ENCODE results near the gene MEGF11. TPM values are rescaled to one million over a fixed set of nuclear protein-coding genes. Genes with fewer than 3 reads are reported as not detected.

Gene MEGF11
- total RNA-seq, 1 experiment from 2014 or later, result 0.09 TPM

GRCh38 chr15:65958835-65959234, 294.7 kb downstream of the MEGF11 start:
- Mint-ChIP-seq H3K27ac (ENCODE audit: low read depth, unreplicated experiment) (no peak overlapping the region), H3K4me1 (ENCODE audit: insufficient read depth, unreplicated experiment) (no peaks in the 10 kb centered on the region), H3K36me3 (ENCODE audit: insufficient read depth, unreplicated experiment) (no peaks in the 10 kb centered on the region), H3K27me3 (ENCODE audit: insufficient read depth, unreplicated experiment) (peaks cover 50% of the 10 kb centered on the region), H3K9me3 (ENCODE audit: unreplicated experiment) (no peaks in the 10 kb centered on the region), H3K4me3 (ENCODE audit: unreplicated experiment) (no peak overlapping the region)
- CTCF ChIA-PET, result no interaction called here
- no peak for DNase-seq (ENCODE audit: unreplicated experiment)
- BruUV-seq (replicated peaks), result no TSS peak
- intact Hi-C loops (cut with micrococcal nuclease), result no loop called here
- POLR2A ChIA-PET, result no interaction called here
- TF ChIP-seq, protein P1, sequence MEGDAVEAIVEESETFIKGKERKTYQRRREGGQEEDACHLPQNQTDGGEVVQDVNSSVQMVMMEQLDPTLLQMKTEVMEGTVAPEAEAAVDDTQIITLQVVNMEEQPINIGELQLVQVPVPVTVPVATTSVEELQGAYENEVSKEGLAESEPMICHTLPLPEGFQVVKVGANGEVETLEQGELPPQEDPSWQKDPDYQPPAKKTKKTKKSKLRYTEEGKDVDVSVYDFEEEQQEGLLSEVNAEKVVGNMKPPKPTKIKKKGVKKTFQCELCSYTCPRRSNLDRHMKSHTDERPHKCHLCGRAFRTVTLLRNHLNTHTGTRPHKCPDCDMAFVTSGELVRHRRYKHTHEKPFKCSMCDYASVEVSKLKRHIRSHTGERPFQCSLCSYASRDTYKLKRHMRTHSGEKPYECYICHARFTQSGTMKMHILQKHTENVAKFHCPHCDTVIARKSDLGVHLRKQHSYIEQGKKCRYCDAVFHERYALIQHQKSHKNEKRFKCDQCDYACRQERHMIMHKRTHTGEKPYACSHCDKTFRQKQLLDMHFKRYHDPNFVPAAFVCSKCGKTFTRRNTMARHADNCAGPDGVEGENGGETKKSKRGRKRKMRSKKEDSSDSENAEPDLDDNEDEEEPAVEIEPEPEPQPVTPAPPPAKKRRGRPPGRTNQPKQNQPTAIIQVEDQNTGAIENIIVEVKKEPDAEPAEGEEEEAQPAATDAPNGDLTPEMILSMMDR (IDR thresholded peaks at IDR 0.05; ENCODE audit: unreplicated experiment), result no peak

DNA sequence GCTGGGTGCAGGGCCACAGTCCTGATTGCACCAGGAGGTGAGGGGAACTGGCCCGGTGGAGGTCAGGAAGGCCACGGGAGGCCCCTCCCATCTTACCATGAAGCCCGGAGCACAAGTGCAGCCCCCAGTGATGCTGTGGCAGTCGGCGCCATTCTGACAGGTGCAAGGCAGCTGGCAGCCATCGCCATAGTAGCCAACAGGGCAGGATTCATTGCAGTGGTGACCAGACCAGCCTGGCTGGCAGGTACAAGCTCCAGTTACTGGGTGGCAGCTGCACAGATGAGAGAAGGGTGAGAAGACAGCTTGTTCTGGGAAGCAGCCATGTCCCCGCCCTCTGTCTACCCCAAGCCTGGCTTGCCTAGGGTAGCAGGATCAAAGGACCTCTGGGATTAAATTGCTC, 296.1 kb downstream of the MEGF11 start:
- Mint-ChIP-seq H3K27ac (ENCODE audit: low read depth, unreplicated experiment) (no peak overlapping the region), H3K36me3 (ENCODE audit: insufficient read depth, unreplicated experiment) (no peaks in the 10 kb centered on the region), H3K27me3 (ENCODE audit: insufficient read depth, unreplicated experiment) (peaks cover 36% of the 10 kb centered on the region), H3K4me1 (ENCODE audit: insufficient read depth, unreplicated experiment) (no peaks in the 10 kb centered on the region), H3K4me3 (ENCODE audit: unreplicated experiment) (no peak overlapping the region), H3K9me3 (ENCODE audit: unreplicated experiment) (no peaks in the 10 kb centered on the region)
- no TSS peak for BruUV-seq (replicated peaks)
- TF ChIP-seq, protein P1 (IDR thresholded peaks at IDR 0.05; ENCODE audit: unreplicated experiment), result no peak
- intact Hi-C loops (cut with micrococcal nuclease), result no loop called here
- ChIA-PET POLR2A (no interaction called here), CTCF (interaction anchor here (1.2 kb wide), 1 partner anchor 22 kb away, joined by 5 read pairs; no protein-coding TSS in a partner anchor)
- no peak for DNase-seq (ENCODE audit: unreplicated experiment)

GRCh38 chr15:65956899-65957298, 296.7 kb downstream of the MEGF11 start:
- Mint-ChIP-seq H3K4me1 (ENCODE audit: insufficient read depth, unreplicated experiment) (no peaks in the 10 kb centered on the region), H3K36me3 (ENCODE audit: insufficient read depth, unreplicated experiment) (no peaks in the 10 kb centered on the region), H3K27me3 (ENCODE audit: insufficient read depth, unreplicated experiment) (peaks cover 31% of the 10 kb centered on the region), H3K27ac (ENCODE audit: low read depth, unreplicated experiment) (no peak overlapping the region), H3K4me3 (ENCODE audit: unreplicated experiment) (no peak overlapping the region), H3K9me3 (ENCODE audit: unreplicated experiment) (no peaks in the 10 kb centered on the region)
- intact Hi-C loops (cut with micrococcal nuclease), result no loop called here
- ChIA-PET CTCF (no interaction called here), POLR2A (no interaction called here)
- no peak for DNase-seq (ENCODE audit: unreplicated experiment)
- no TSS peak for BruUV-seq (replicated peaks)
- TF ChIP-seq, protein P1 (IDR thresholded peaks at IDR 0.05; ENCODE audit: unreplicated experiment), result no peak

DNA sequence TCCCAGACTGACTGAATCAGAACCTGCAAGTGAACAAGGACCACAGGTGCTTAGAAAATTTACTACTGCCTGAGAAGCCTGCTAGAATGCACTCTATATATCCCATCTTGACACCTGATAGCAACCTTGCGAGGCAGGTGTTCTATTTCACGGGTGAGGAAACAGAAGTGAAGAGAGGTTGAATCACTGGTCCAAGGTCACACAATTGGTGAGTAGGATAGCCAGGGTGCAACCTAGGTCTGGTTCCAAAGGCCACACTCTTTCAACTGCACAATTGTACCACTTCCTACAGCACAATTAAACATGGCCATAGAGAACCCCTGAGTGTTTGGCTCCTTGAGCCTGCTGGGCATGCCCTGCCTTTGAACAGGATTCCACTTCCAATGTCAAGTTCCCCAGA, 297.2 kb downstream of the MEGF11 start:
- Mint-ChIP-seq H3K27me3 (ENCODE audit: insufficient read depth, unreplicated experiment) (peaks cover 26% of the 10 kb centered on the region), H3K9me3 (ENCODE audit: unreplicated experiment) (no peaks in the 10 kb centered on the region), H3K36me3 (ENCODE audit: insufficient read depth, unreplicated experiment) (no peaks in the 10 kb centered on the region), H3K4me3 (ENCODE audit: unreplicated experiment) (no peak overlapping the region), H3K4me1 (ENCODE audit: insufficient read depth, unreplicated experiment) (no peaks in the 10 kb centered on the region), H3K27ac (ENCODE audit: low read depth, unreplicated experiment) (no peak overlapping the region)
- TF ChIP-seq, protein P1 (IDR thresholded peaks at IDR 0.05; ENCODE audit: unreplicated experiment), result no peak
- intact Hi-C loops (cut with micrococcal nuclease), result no loop called here
- ChIA-PET CTCF (no interaction called here), POLR2A (no interaction called here)
- BruUV-seq (replicated peaks), result no TSS peak
- no peak for DNase-seq (ENCODE audit: unreplicated experiment)
